Smooth muscle cell (in vitro differentiated cells): ENCODE measurements around the gene ZNF286A. TPM values are rescaled to one million over a fixed set of nuclear protein-coding genes. Genes with fewer than 3 reads are reported as not detected.
"Not testable (repeated sequence)": the region's sequence is repeated elsewhere in the genome, so short reads cannot be mapped to it uniquely, and the experiment has no call there.

Experiments used
- DNase-seq: peaks from one replicate; lab custom pipeline; 2025; ENCODE audit not compliant: unreplicated experiment; lab: John Stamatoyannopoulos, UW
- H2AFZ ChIP-seq: fragments of 200-600 bp; sonication (generic); 2 replicates; pipeline ENCODE4 v1.6.0; 2016; ENCODE audit warnings: antibody characterized with exemption, low read depth, mild to moderate bottlenecking
- H3F3A ChIP-seq: fragments of 200-600 bp; sonication (generic); 2 replicates; pipeline ENCODE4 v1.6.0; 2017; ENCODE audit warnings: antibody characterized with exemption, low read depth
- H3K27ac ChIP-seq: fragments of 200-600 bp; sonication (generic); 2 replicates; pipeline ENCODE4 v1.5.1; 2016; ENCODE audit warnings: low read depth, mild to moderate bottlenecking
- H3K27me3 ChIP-seq: fragments of 200-600 bp; sonication (generic); 2 replicates; pipeline ENCODE4 v1.6.1; 2016; ENCODE audit warnings: low read depth, mild to moderate bottlenecking
- H3K36me3 ChIP-seq: fragments of 200-600 bp; sonication (generic); 2 replicates; pipeline ENCODE4 v1.5.1; 2016; ENCODE audit warnings: low read depth
- H3K4me1 ChIP-seq: fragments of 200-600 bp; sonication (generic); 2 replicates; pipeline ENCODE4 v1.5.1; 2016; ENCODE audit warnings: low read depth
- H3K4me2 ChIP-seq: fragments of 200-600 bp; sonication (generic); 2 replicates; pipeline ENCODE4 v1.6.0; 2016; ENCODE audit warnings: mild to moderate bottlenecking
- H3K4me3 ChIP-seq: fragments of 200-600 bp; sonication (generic); 2 replicates; pipeline ENCODE4 v1.5.1; 2016; ENCODE audit warnings: mild to moderate bottlenecking
- H3K79me2 ChIP-seq: fragments of 200-600 bp; sonication (generic); 2 replicates; pipeline ENCODE4 v1.6.0; 2016; ENCODE audit warnings: low read depth, mild to moderate bottlenecking
- H3K9ac ChIP-seq: fragments of 200-600 bp; sonication (generic); 2 replicates; pipeline ENCODE4 v1.6.0; 2016; ENCODE audit warnings: low read depth
- H3K9me3 ChIP-seq: fragments of 200-600 bp; sonication (generic); replicated peaks from 2 replicates; pipeline ENCODE4 v1.5.1; 2016; ENCODE audit warnings: low read depth
- H4K20me1 ChIP-seq: fragments of 200-600 bp; sonication (generic); 2 replicates; pipeline ENCODE4 v1.6.0; 2016; ENCODE audit warnings: low read depth
- CTCF ChIP-seq: fragments of 200-600 bp; sonication (generic); IDR thresholded peaks from 2 replicates; pipeline ENCODE4 v1.5.1; 2017; ENCODE audit warnings: borderline replicate concordance, mild to moderate bottlenecking, antibody characterized with exemption; ENCODE audit not compliant: insufficient read depth, poor library complexity, severe bottlenecking
- WGBS: methylation state at CpG from one replicate; pipeline ENCODE4 v1.1.7; 2016; ENCODE audit warnings: low lambda C conversion rate; 5-methylcytosine and 5-hydroxymethylcytosine counted together
- polyA plus RNA-seq: library from polyadenylated mRNA; unstranded; fragments of >200 nt; fragmentation: Nextera tagmentation; extraction: Ambion mirVana; gene quantifications from 2 replicates; pipeline ENCODE4 v1.2.1, GENCODE V29; 2016
- total RNA-seq: library from RNA; depleted of rRNA; stranded (reverse); fragments of >200 nt; gene quantifications from 2 replicates; pipeline ENCODE4 v1.2.3, GENCODE V29; 2014

Gene ZNF286A
- total and polyA plus RNA-seq, 2 experiments from 2014 or later = 9.2 to 52.8 TPM

DNA sequence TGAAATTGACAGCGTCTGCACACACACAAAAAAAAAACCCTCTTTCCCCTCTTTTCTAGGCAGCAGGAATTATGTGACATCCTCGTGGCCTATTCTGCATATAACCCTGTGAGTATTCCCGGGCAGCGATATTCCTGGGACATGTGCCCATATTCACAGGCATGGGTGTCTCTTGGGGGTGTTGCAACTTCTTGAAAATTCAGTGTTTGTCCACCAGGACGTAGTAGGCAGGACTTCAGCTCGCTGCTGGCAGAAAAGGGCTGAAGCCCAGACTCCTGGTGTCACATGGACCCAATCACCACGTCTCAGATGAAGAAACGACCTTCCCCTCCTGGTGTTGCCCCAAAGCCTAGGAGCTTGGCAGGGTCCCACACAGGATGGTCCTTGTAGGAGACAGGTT is 40.5 kb downstream of the ZNF286A start:
- H3F3A ChIP-seq, H3K4me3 ChIP-seq, H3K4me1 ChIP-seq, H3K9ac ChIP-seq, H3K27me3 ChIP-seq, H3K27ac ChIP-seq, H2AFZ ChIP-seq, H3K9me3 ChIP-seq, H3K4me2 ChIP-seq, H3K79me2 ChIP-seq, DNase-seq, H4K20me1 ChIP-seq, H3K36me3 ChIP-seq: not testable (repeated sequence)
- WGBS = 82% methylated on average over 8 of the region's 8 CpGs

- TF ChIP-seq CTCF = no peak
- H4K20me1 ChIP-seq = no peaks in the 10 kb centered on the region
- H3K27ac ChIP-seq = no peak overlapping the region
- H3K4me3 ChIP-seq = no peak overlapping the region
- no peak overlapping the region for H3K4me2 ChIP-seq
- no peaks in the 10 kb centered on the region for H3K27me3 ChIP-seq
- H3K4me1 ChIP-seq = no peaks in the 10 kb centered on the region
- no peaks in the 10 kb centered on the region for H3K79me2 ChIP-seq
- 98% methylated on average over 7 of the region's 7 CpGs for WGBS
- no peak overlapping the region for H2AFZ ChIP-seq
- H3K36me3 ChIP-seq = no peaks in the 10 kb centered on the region
- no peak for DNase-seq
- no peaks in the 10 kb centered on the region for H3K9me3 ChIP-seq
- no peak overlapping the region for H3K9ac ChIP-seq
- no peaks in the 10 kb centered on the region for H3F3A ChIP-seq
Observed at GRCh38 chr17:15740570-15741120, 41.1 kb downstream of the ZNF286A start.

DNA sequence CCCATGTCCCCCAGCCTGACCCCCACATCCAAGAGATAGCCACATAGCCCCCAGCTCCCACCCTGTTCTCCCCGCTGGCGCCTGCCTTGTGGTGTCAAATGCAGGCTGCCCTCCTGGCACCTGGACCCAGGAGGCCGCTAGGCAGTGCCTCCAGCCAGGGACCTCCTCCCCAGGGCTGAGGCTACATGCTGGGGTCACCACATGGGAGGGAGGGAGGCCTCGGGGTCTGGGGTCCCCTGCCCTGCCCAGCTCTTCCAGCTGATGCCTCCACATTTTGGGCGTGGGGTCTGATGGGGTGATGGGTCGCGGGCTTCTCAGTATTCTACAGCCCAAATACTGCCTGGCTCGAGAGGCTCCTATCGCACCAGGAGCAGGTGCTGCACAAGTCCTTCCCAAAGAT is 42.1 kb downstream of the ZNF286A start:
- WGBS = 97% methylated on average over 9 of the region's 9 CpGs

DNA sequence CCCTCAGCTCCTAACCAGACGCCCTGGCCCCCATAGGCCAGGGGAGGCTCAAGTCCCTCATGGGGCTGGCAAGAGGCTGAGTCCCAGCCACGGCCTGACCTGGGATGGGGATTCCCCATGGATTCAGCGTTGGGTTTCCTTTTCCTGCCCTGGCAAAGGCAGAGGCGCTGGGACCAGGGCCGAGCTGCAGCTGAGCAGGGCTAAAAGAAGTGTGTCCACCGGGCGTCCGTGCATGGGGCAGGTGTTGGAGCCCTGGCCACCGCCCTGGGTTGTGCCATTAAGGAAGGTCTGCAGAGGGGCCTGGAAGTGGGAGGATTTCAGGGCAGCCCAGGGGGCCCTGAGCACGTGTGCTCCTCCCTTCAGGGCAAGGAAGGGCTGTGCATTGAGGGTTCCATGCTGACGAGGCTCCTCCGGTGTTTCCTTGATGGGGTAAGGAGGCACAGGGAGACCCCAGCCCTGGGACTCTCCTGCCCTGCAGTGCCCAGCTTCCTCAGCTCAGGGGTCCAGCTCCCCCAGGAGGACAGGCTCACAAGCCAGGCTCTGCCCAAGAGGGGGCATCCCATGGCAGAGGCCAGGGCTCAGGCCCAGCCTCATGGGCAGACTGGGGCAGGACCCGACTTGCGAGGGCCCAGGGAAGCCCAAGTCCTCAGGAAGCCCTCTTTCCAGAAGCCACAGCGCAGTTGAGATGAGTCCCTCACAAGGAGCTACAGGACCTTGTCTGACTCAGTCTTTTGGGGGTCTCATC is 42.7 kb downstream of the ZNF286A start:
- Histone ChIP-seq H3K4me3 (no peak overlapping the region), H4K20me1 (no peaks in the 10 kb centered on the region), H3K9me3 (no peaks in the 10 kb centered on the region), H3K27me3 (no peaks in the 10 kb centered on the region), H2AFZ (no peak overlapping the region), H3K27ac (no peak overlapping the region), H3K36me3 (no peaks in the 10 kb centered on the region), H3F3A (no peaks in the 10 kb centered on the region), H3K4me1 (no peaks in the 10 kb centered on the region), H3K4me2 (no peak overlapping the region), H3K79me2 (no peaks in the 10 kb centered on the region), H3K9ac (no peak overlapping the region)
- DNase-seq = no peak
- TF ChIP-seq CTCF = no peak
- WGBS = 96% methylated on average over 15 of the region's 15 CpGs

More for the DNA sequence above, 42.1 kb downstream of the ZNF286A start:
- Histone ChIP-seq H3F3A (no peaks in the 10 kb centered on the region), H3K79me2 (no peaks in the 10 kb centered on the region), H3K9me3 (no peaks in the 10 kb centered on the region), H3K36me3 (no peaks in the 10 kb centered on the region), H2AFZ (no peak overlapping the region), H3K4me3 (no peak overlapping the region), H3K4me1 (no peaks in the 10 kb centered on the region), H4K20me1 (no peaks in the 10 kb centered on the region), H3K27me3 (no peaks in the 10 kb centered on the region), H3K9ac (no peak overlapping the region), H3K4me2 (no peak overlapping the region), H3K27ac (no peak overlapping the region)
- DNase-seq = no peak
- no peak for TF ChIP-seq CTCF
